ENCODE measurements around the gene MAOA. TPM values are rescaled to one million over a fixed set of nuclear protein-coding genes. Genes with fewer than 3 reads are reported as not detected.

MAOA gene
- total and polyA plus RNA-seq, 9 of the 15 experiments (the other 6 are each of a cell fraction or from before 2014, with no cell fraction given): 0.68 to 2.7 (median 1.9) TPM

- no peak for TF ChIP-seq ZNF407 (IDR thresholded peaks at IDR 0.05; ENCODE audit: low read depth)
- TF ChIP-seq SMARCE1 (IDR thresholded peaks at IDR 0.05): no peak
- TF ChIP-seq E2F5 (CRISPR knock-in tag; IDR thresholded peaks at IDR 0.05): no peak
These were observed 12.4 kb upstream of the MAOA start (continued) for GRCh38 chrX:43643662-43644061.
